AG09309 (cell line): ENCODE results near the gene NPTXR.
A peak's percentile ranks its signal among the peaks of the same experiment; 100 is the strongest.

Experiments used
- DNase-seq: peaks from one replicate; pipeline ENCODE4 v3.0.0-alpha.2; 2010; ENCODE audit warnings: low read depth
- H3K4me3 ChIP-seq: 2 replicates; pipeline ENCODE4 v1.5.1; 2011; ENCODE audit warnings: mild to moderate bottlenecking, low read depth, low read length, moderate library complexity; ENCODE audit not compliant: control insufficient read depth
- TF ChIP-seq, protein P1 (sequence below): IDR thresholded peaks from 2 replicates; pipeline ENCODE4 v1.5.1; 2011; ENCODE audit warnings: mild to moderate bottlenecking, low read depth, low read length, inconsistent platforms; ENCODE audit not compliant: insufficient read depth, control insufficient read depth; ENCODE audit errors: missing control alignments

Gene NPTXR

DNA sequence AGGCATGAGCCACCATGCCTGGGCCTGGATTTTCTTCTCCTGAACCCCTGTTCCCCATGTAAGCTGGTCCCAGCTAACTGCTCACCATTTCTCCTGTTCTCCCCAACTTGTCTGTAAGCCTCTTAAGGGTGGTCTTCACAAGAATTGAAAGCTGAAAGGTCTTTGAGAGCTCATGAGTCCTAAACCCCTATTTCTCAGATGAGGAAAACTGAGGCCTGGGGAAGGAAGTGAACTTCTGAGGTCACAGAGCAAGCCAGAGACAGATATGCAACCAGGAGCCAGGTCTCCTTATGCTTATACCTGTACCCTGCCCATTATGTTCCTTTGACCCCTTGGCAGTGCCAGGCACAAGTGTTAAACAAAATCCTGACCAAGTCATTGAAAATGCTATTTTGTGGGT, 16.3 kb downstream of the NPTXR start:
- TF ChIP-seq, protein P1, sequence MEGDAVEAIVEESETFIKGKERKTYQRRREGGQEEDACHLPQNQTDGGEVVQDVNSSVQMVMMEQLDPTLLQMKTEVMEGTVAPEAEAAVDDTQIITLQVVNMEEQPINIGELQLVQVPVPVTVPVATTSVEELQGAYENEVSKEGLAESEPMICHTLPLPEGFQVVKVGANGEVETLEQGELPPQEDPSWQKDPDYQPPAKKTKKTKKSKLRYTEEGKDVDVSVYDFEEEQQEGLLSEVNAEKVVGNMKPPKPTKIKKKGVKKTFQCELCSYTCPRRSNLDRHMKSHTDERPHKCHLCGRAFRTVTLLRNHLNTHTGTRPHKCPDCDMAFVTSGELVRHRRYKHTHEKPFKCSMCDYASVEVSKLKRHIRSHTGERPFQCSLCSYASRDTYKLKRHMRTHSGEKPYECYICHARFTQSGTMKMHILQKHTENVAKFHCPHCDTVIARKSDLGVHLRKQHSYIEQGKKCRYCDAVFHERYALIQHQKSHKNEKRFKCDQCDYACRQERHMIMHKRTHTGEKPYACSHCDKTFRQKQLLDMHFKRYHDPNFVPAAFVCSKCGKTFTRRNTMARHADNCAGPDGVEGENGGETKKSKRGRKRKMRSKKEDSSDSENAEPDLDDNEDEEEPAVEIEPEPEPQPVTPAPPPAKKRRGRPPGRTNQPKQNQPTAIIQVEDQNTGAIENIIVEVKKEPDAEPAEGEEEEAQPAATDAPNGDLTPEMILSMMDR: no peak
- no peak for DNase-seq
- H3K4me3 ChIP-seq: no peak overlapping the region

DNA sequence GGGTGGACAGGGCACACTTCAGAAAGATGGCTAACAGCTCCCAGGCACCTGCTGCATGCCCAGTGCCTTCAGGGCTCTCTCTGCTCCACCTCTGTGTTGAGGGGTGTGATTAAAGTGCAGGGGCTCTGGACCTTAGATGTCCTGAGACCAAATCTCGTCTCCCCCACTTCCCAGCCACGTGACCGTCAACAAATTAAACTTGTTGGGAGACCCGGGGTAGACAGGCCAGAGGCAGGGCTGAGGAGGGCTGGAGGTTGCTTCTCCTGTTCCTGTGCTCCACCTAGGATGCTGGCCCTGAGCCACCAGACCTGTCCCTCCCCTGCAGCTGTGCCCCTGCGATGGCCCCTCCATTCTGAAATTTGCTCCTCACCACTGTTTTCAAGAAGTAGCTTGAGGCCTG, 17.0 kb downstream of the NPTXR start:
- no peak for DNase-seq
- no peak overlapping the region for H3K4me3 ChIP-seq
- TF ChIP-seq, protein P1: no peak

DNA sequence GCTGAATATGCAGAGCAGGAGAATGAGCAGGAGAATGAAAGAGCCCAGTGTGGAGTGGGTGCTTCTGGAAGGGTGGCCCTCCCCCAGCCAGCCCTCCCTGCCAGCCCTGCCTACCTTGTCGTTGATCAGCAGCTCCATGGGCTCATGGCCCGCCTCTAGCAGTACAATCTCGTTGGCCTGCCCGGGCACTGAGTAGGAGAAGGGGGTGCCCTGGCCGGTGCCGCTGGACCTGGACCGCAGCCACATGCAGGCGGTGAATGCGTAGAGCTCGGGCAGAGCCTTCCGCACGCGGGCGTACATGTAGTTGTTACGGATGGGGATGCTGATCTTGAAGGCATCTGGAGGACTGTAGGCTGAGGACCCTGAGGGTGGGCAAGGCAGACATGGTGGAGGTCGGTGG, 17.4 kb downstream of the NPTXR start:
- H3K4me3 ChIP-seq: no peak overlapping the region
- no peak for DNase-seq
- TF ChIP-seq, protein P1: no peak

DNA sequence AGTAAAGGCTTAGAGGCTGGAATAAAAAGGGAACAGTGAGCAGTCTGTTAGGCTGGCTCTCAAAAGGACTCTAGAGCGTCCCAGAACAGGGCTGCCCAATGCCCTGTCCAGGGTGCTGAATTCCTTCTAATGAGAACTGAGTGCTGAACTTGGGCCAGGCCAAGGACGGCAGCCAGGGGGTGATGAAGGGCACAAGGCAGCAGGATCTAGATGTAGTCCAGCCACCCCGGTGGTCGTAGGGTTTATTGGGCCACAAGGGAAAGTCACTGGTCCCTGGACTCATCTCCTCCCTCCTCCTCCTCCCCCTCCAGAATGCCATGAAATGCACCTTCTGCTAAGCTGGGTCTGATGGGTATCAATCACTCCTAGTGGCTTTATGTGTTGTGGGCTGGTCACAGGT, 19.2 kb downstream of the NPTXR start:
- TF ChIP-seq, protein P1: peak; percentile 57
- DNase-seq: no peak
- H3K4me3 ChIP-seq: no peak overlapping the region

DNA sequence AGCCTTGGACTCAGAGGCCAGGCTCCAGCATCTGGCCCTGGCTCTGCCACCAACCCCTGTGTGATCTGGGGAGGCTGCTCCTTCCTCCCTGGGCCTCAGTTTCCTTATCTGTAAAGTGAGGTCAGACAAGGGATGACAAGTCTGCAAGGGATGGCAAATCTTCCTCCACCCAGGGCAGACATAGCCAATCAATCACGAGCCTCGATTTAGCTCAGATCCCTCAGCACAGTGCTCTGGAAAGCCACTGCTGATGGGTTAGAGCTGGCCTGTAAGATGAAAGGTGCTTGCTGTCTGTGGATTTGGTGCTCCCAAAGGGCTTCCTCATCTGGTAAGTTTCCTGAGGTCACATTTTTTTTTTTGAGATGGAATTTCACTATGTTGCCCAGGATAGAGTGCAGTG, 20.2 kb downstream of the NPTXR start:
- H3K4me3 ChIP-seq: no peak overlapping the region
- no peak for DNase-seq
- TF ChIP-seq, protein P1: no peak

DNA sequence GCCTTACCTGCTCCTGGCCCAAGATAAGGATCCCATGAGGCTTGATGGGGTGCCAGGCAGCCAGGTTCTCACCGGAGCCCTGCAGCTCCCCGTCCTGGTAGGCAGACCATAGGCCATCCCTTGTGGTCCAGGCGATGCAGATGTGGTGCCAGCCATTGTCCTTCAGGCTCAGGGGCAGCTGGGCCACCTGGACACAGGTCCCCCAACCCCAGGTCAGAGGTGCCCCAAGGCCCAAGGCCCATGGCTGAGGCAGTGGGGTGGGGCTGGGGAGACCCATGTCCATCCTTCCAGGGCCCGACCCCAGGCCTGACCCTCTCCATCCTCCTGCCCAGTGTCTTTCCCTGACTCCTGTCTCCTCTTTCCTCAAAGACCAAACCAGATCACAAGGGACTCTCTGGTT, 20.8 kb downstream of the NPTXR start:
- no peak overlapping the region for H3K4me3 ChIP-seq
- DNase-seq: no peak
- TF ChIP-seq, protein P1: no peak

DNA sequence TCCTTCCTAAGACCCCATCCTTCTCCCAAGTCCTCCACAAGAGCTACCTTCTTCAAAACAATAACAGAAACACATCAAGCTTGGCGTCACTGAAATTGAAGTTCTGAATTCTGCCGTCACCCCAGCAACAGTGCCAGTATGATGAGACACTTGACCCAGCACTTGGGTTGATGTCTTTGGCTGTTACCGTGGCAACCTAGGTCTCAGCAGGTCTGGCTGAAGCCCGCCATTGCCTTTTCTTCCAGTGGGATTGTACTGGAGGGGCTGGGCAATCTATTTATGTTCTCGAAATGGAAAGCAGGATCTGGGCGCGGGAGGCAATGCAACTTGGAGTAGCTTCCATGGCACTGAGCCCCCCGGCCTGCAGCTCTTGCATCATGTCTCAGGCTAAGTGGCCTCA, 23.8 kb downstream of the NPTXR start:
- no peak for DNase-seq
- no peak overlapping the region for H3K4me3 ChIP-seq
- TF ChIP-seq, protein P1: no peak
